H1 (cell line): ENCODE results near the gene PUSL1. TPM values are rescaled to one million over a fixed set of nuclear protein-coding genes. Genes with fewer than 3 reads are reported as not detected.

Experiments used
- CHD2 ChIP-seq: IDR thresholded peaks from 2 replicates; pipeline ENCODE4 v1.6.1; 2012; ENCODE audit warnings: low read length, improper control_type of control experiment
- POLR2AphosphoS5 ChIP-seq: IDR thresholded peaks from 2 replicates; pipeline ENCODE4 v1.6.1; 2011; ENCODE audit warnings: low read depth, low read length
- RNF2 ChIP-seq: fragments of 200-900, 300-1000 bp; sonication (generic); IDR thresholded peaks from 2 replicates; pipeline ENCODE4 v1.7.1; 2016; ENCODE audit warnings: borderline replicate concordance, low read depth, mild to moderate bottlenecking, antibody characterized with exemption, low read length; ENCODE audit not compliant: poor library complexity, severe bottlenecking; ENCODE audit errors: missing control alignments
- SP1 ChIP-seq: IDR thresholded peaks from 2 replicates; pipeline ENCODE4 v1.6.1; 2011; ENCODE audit warnings: low read depth, low read length
- polyA plus RNA-seq, 7 experiments: library from polyadenylated mRNA; depleted of rRNA in 3 of 7; stranded (reverse) in 5 of 7; unstranded in 2 of 7; fragments of >200 nt in 5 of 7; fragments of 200-250 nt in 2 of 7; gene quantifications; 1 replicate in 5 of 7; 2 replicates in 1 of 7; 4 replicates in 1 of 7; pipeline versions ENCODE4 v1.2.1 to v1.2.3, GENCODE V29; 2011 to 2013; ENCODE audit warnings: missing spikeins in 2 of 7, mixed read lengths in 2 of 7
- total RNA-seq: library from RNA; stranded (reverse); fragmentation: NEBNext Ultra II Directional; extraction: Animal tissue kit (Norgen Biotek cat#: 25700); gene quantifications from 2 replicates; pipeline ENCODE4 v1.2.1, GENCODE V29; 2021
- TF ChIP-seq, protein P1 (sequence below): IDR thresholded peaks from 2 replicates; pipeline ENCODE4 v1.6.1; 2011; ENCODE audit warnings: low read length, improper control_type of control experiment
- TF ChIP-seq, protein P2 (sequence below): IDR thresholded peaks from 2 replicates; pipeline ENCODE4 v1.6.1; 2012; ENCODE audit warnings: inconsistent platforms
- TF ChIP-seq, protein P3 (sequence below): IDR thresholded peaks from 2 replicates; pipeline ENCODE4 v1.6.1; 2012; ENCODE audit warnings: low read length, inconsistent platforms

PUSL1 gene
- total and polyA plus RNA-seq, 2 of the 8 experiments (the other 6 are each of a cell fraction or from before 2014, with no cell fraction given): 38.8 to 87.4 TPM

DNA sequence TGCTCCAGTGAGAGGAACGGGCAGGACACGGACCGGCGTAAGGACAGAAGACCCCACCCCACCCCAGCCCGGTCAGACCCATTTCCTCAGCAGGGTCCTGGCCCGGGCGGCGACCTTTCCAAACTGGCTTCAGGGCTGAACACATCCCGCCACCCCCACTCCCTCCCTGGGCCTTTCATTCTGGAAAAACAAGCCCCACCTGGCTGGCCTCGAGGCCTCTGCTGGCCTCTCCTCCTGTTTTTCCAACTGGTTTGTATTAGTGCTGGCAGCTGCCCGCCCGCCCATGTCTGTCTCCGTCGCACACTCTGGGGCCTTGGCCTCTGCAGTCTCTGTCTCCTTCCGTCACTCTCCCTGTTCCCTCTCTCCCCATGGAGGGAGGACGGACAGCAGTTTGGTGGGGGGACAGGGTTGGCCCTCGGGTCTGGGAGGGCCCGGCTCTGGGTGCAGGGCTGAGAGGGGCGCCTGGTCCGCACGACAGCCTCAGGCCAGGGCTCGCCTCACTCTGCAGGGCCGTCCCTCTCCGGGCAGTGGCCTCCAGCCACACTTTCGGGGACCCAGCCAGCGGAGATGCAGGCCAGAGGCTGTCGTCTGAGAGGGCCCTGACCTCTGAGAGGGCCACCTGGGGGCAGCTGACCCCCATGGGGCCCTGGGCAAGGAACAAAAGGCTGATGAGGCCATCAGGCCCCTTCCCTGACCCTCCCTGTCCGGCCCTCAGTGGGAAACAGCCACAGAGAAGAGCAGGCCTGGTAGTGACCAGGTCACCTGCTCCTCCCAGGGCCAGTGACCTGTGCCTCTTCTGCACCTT, 51.5 kb downstream of the PUSL1 start (continued):
- TF ChIP-seq, protein P1, sequence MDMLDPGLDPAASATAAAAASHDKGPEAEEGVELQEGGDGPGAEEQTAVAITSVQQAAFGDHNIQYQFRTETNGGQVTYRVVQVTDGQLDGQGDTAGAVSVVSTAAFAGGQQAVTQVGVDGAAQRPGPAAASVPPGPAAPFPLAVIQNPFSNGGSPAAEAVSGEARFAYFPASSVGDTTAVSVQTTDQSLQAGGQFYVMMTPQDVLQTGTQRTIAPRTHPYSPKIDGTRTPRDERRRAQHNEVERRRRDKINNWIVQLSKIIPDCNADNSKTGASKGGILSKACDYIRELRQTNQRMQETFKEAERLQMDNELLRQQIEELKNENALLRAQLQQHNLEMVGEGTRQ: no peak
- TF ChIP-seq RNF2 (no peak), SP1 (no peak), POLR2AphosphoS5 (no peak), CHD2 (no peak)
- TF ChIP-seq, protein P2, sequence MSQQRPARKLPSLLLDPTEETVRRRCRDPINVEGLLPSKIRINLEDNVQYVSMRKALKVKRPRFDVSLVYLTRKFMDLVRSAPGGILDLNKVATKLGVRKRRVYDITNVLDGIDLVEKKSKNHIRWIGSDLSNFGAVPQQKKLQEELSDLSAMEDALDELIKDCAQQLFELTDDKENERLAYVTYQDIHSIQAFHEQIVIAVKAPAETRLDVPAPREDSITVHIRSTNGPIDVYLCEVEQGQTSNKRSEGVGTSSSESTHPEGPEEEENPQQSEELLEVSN: no peak
- TF ChIP-seq, protein P3, sequence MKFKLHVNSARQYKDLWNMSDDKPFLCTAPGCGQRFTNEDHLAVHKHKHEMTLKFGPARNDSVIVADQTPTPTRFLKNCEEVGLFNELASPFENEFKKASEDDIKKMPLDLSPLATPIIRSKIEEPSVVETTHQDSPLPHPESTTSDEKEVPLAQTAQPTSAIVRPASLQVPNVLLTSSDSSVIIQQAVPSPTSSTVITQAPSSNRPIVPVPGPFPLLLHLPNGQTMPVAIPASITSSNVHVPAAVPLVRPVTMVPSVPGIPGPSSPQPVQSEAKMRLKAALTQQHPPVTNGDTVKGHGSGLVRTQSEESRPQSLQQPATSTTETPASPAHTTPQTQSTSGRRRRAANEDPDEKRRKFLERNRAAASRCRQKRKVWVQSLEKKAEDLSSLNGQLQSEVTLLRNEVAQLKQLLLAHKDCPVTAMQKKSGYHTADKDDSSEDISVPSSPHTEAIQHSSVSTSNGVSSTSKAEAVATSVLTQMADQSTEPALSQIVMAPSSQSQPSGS: no peak
